Endothelial cell of umbilical vein (primary cell): Measurements from ENCODE around the gene ELMO1. TPM values are rescaled to one million over a fixed set of nuclear protein-coding genes. Genes with fewer than 3 reads are reported as not detected.

Experiments
- BruUV-seq: library from RNA; stranded (reverse); fragments of 400-500 nt; replicated peaks from 2 replicates; lab custom pipeline; 2021; lab: Mats Ljungman, UMichigan
- CTCF ChIA-PET: fragments of 300-600, 350-600 bp; sonication (Branson Sonifier 250); formaldehyde crosslinking; loops from one replicate; lab custom pipeline; 2021; ENCODE audit warnings: antibody characterized with exemption, inconsistent platforms; lab: Charles Lee
- POLR2A ChIA-PET: fragments of 300-600, 350-600 bp; sonication (Branson Sonifier 250); formaldehyde crosslinking; loops from one replicate; lab custom pipeline; 2021; ENCODE audit warnings: antibody characterized with exemption, inconsistent platforms; lab: Charles Lee
- DNase-seq: peaks from one replicate; pipeline ENCODE4 v3.0.0-alpha.2; 2011; ENCODE audit warnings: low read depth, low spot score
- FAIRE-seq: peaks from 2 replicates; lab custom pipeline; 2011; peaks lifted over from hg19 to GRCh38; lab: Jason Lieb, UNC
- H2AFZ ChIP-seq: 2 replicates; pipeline ENCODE4 v1.6.0; 2012; ENCODE audit warnings: low read depth, low read length, control low read depth, inconsistent platforms
- H3K27ac ChIP-seq: 2 replicates; pipeline ENCODE4 v1.5.1; 2011; ENCODE audit warnings: low read depth, mild to moderate bottlenecking, control low read depth, low read length, moderate library complexity; ENCODE audit not compliant: insufficient read depth
- H3K27me3 ChIP-seq, 2 experiments: 2 replicates each; pipeline versions ENCODE4 v1.6.0 to v1.6.1; 2011; ENCODE audit warnings: low read length in 2 of 2, mixed read lengths in 1 of 2; ENCODE audit not compliant: control insufficient read depth in 2 of 2, insufficient read depth in 2 of 2
- H3K36me3 ChIP-seq, 2 experiments: 2 replicates in 1 of 2; 3 replicates in 1 of 2; pipeline ENCODE4 v1.5.1; 2011; ENCODE audit warnings: low read length in 2 of 2, mild to moderate bottlenecking in 1 of 2, moderate library complexity in 1 of 2; ENCODE audit not compliant: control insufficient read depth in 2 of 2, insufficient read depth in 2 of 2; ENCODE audit errors: extremely low read depth in 1 of 2
- H3K4me1 ChIP-seq: 3 replicates; pipeline ENCODE4 v1.5.1; 2011; ENCODE audit warnings: mild to moderate bottlenecking, low read length; ENCODE audit not compliant: control insufficient read depth, insufficient read depth; ENCODE audit errors: extremely low read depth
- H3K4me2 ChIP-seq: 2 replicates; pipeline ENCODE4 v1.6.1; 2011; ENCODE audit warnings: low read length, control low read depth, mixed read lengths; ENCODE audit not compliant: insufficient read depth
- H3K4me3 ChIP-seq, 3 experiments: fragments of 200-600 bp in 1 of 3; sonication (generic), shearing (Covaris generic) in 1 of 3; replicated peaks in 1 of 3; 2 replicates each; pipeline ENCODE4 v1.5.1; 2011 to 2016; ENCODE audit warnings: control low read depth in 3 of 3, low read length in 3 of 3, mild to moderate bottlenecking in 2 of 3, inconsistent platforms in 1 of 3, low read depth in 1 of 3, moderate library complexity in 1 of 3; ENCODE audit not compliant: insufficient read depth in 1 of 3
- H3K79me2 ChIP-seq: 2 replicates; pipeline ENCODE4 v1.6.0; 2012; ENCODE audit warnings: low read length, inconsistent platforms; ENCODE audit not compliant: control insufficient read depth, insufficient read depth
- H3K9ac ChIP-seq: replicated peaks from 2 replicates; pipeline ENCODE3; 2011; ENCODE audit warnings: low read length, control low read depth; ENCODE audit not compliant: insufficient read depth; ENCODE audit errors: extremely low read depth
- H3K9me1 ChIP-seq: replicated peaks from 3 replicates; pipeline ENCODE4 v1.6.0; 2011; ENCODE audit warnings: mild to moderate bottlenecking, low read length; ENCODE audit not compliant: control insufficient read depth, insufficient read depth; ENCODE audit errors: extremely low read depth
- H3K9me3 ChIP-seq: replicated peaks from 2 replicates; pipeline ENCODE4 v1.5.1; 2012; ENCODE audit warnings: low read length, inconsistent platforms; ENCODE audit not compliant: control insufficient read depth, insufficient read depth
- H4K20me1 ChIP-seq: replicated peaks from 2 replicates; pipeline ENCODE3; 2011; ENCODE audit warnings: mild to moderate bottlenecking, low read length; ENCODE audit not compliant: control insufficient read depth, insufficient read depth; ENCODE audit errors: extremely low read depth
- CTCF ChIP-seq, 2 donors: IDR thresholded peaks; 1 replicate in 1 of 2; 2 replicates in 1 of 2; pipeline ENCODE4 v1.5.1; 2011; ENCODE audit warnings: low read length in 2 of 2, mild to moderate bottlenecking in 2 of 2, moderate library complexity in 2 of 2, control low read depth in 1 of 2, inconsistent platforms in 1 of 2, low read depth in 1 of 2; ENCODE audit not compliant: insufficient read depth in 1 of 2; ENCODE audit errors: extremely low read depth in 1 of 2
- EZH2 ChIP-seq: IDR thresholded peaks from 2 replicates; pipeline ENCODE4 v1.6.1; 2012; ENCODE audit warnings: borderline replicate concordance, low read depth, mild to moderate bottlenecking, moderate library complexity, low read length, inconsistent platforms; ENCODE audit not compliant: severe bottlenecking
- FOS ChIP-seq: IDR thresholded peaks from 2 replicates; pipeline ENCODE4 v1.6.1; 2011; ENCODE audit warnings: mild to moderate bottlenecking, low read length, moderate library complexity, borderline replicate concordance; ENCODE audit not compliant: insufficient read depth
- GATA2 ChIP-seq: IDR thresholded peaks from 2 replicates; pipeline ENCODE4 v1.7.0; 2011; ENCODE audit warnings: low read depth, mild to moderate bottlenecking, moderate library complexity, mixed read lengths, low read length; ENCODE audit not compliant: insufficient read length, insufficient read depth
- JUN ChIP-seq: IDR thresholded peaks from 2 replicates; pipeline ENCODE4 v1.6.1; 2011; ENCODE audit warnings: borderline replicate concordance, low read depth; ENCODE audit not compliant: insufficient read length, insufficient read depth
- MAX ChIP-seq: IDR thresholded peaks from 2 replicates; pipeline ENCODE4 v1.6.1; 2011; ENCODE audit not compliant: insufficient read depth, insufficient read length
- MYC ChIP-seq: IDR thresholded peaks from one replicate; pipeline ENCODE4 v1.6.1; 2011; ENCODE audit warnings: mild to moderate bottlenecking, low read depth, low read length
- POLR2A ChIP-seq: IDR thresholded peaks from 2 replicates; pipeline ENCODE4 v1.6.1; 2012; ENCODE audit warnings: low read depth, mild to moderate bottlenecking, control low read depth, low read length
- POLR2AphosphoS5 ChIP-seq: IDR thresholded peaks from 2 replicates; pipeline ENCODE4 v1.6.1; 2012; ENCODE audit warnings: low read depth, mild to moderate bottlenecking, control low read depth, low read length, moderate library complexity; ENCODE audit not compliant: insufficient read depth
- dilution Hi-C: fragments of 300-500 bp; cut with MboI; formaldehyde crosslinking; loops from one replicate; pipeline ENCODE4 v1.15.0; 2019; ENCODE audit warnings: low sequenced_read_pairs; ENCODE audit not compliant: extremely low pct_ligation_motif_present
- intact Hi-C: fragments of 100-400 bp; cut with micrococcal nuclease; formaldehyde crosslinking; loops from one replicate; pipeline ENCODE4 v1.10.0; 2022
- polyA plus RNA-seq, 4 experiments: library from polyadenylated mRNA; depleted of rRNA in 3 of 4; stranded (reverse) in 3 of 4; unstranded in 1 of 4; fragments of >200 nt; gene quantifications; 2 replicates each; pipeline versions ENCODE4 v1.2.1 to v1.2.3, GENCODE V29; 2011 to 2012; ENCODE audit warnings: missing spikeins in 1 of 4
- total RNA-seq: library from RNA; stranded (reverse); gene quantifications from 2 replicates; pipeline ENCODE4 v1.2.3, GENCODE V29; 2021

The ELMO1 gene
- total and polyA plus RNA-seq, 2 donors (not counting 3 experiments of a cell fraction or from before 2014, with no cell fraction given) = 17.0 to 30.6 TPM

- no peak overlapping the region for H3K9ac ChIP-seq
- FAIRE-seq (no peak), DNase-seq (no peak)
- H3K36me3 ChIP-seq = no peaks in the 10 kb centered on the region
- H3K4me3 ChIP-seq = no peak overlapping the region
- no peak overlapping the region for H2AFZ ChIP-seq
- H4K20me1 ChIP-seq = no peaks in the 10 kb centered on the region
- no peaks in the 10 kb centered on the region for H3K9me1 ChIP-seq
- TF ChIP-seq MAX (no peak), JUN (no peak), FOS (no peak), MYC (no peak), EZH2 (no peak), POLR2AphosphoS5 (no peak), CTCF (IDR thresholded peaks at IDR 0.05; ENCODE audit: extremely low read depth in 1 of 2, insufficient read depth in 1 of 2, low read depth in 1 of 2, low read length in 2 of 2) (no peak), GATA2 (no peak), POLR2A (no peak)
- H3K4me1 ChIP-seq = no peaks in the 10 kb centered on the region
- no peak overlapping the region for H3K4me2 ChIP-seq
- no peaks in the 10 kb centered on the region for H3K79me2 ChIP-seq
- no TSS peak for BruUV-seq
- dilution Hi-C loops (no loop called here), intact Hi-C loops (no loop called here)
- CTCF ChIA-PET = no interaction called here
- H3K27ac ChIP-seq = no peak overlapping the region
- H3K27me3 ChIP-seq = no peaks in the 10 kb centered on the region
- POLR2A ChIA-PET = no interaction called here
- H3K9me3 ChIP-seq = no peaks in the 10 kb centered on the region
Measured at GRCh38 chr7:37118004-37118403, 330.7 kb downstream of the ELMO1 start.
